HG03457 (cell line): ENCODE data around the gene TEAD4.

Source experiments
- ATAC-seq: cut with Tn5 transposase; IDR thresholded peaks from one replicate; pipeline ENCODE4 v1.9.1; 2021; ENCODE audit warnings: moderate number of reproducible peaks; ENCODE audit not compliant: unreplicated experiment

Gene TEAD4

DNA sequence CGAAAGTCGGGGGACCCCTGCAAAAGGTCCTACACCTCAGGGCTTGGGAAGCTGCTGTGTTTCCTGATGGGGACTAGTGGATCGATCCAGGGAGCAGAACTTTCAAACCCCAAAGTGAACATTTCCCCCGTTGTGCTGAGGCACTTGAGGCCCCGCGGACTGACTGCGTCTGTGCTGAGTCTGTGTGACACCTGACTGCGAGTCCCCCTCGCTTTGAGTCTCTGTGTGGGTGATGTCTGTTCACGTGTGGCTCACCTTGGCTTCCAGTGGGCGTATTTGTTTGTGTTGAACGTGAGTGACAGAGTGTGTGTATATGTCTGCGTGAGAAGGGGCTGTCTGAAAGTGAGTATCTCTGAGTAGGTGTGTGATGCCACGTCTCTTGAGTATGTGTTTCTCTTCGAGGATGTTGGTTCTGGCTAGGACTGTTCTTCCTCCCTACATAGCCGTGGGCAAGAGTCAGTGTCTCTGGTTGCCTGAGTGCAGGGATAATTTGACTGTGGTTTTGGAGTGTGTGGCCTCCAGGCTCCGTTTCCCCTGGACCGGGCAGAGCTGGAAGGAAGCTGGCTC, 1.3 kb downstream of the TEAD4 start:
- ATAC-seq = no peak

GRCh38 chr12:2960996-2961616, 1.9 kb downstream of the TEAD4 start:
- ATAC-seq = no peak

DNA sequence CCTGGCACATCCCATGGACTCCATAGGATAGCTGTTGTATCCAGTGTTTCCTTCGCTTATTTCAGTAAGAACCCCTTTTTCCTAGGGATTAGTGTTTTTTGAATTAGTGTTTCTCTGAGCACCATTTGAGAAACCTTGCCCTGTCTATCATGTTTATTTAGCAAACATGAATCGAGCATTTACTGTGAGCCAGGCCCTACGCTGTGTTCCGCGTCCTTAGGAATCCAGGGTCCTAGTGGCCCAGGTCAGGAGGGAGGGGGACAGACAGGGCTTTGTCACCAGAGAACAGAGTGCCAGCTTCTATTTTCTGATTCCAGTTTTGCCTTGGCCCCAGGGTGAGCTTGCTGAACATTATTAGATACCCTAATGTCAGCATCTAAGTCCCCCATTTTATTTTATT, 2.5 kb downstream of the TEAD4 start:
- ATAC-seq = no peak

DNA sequence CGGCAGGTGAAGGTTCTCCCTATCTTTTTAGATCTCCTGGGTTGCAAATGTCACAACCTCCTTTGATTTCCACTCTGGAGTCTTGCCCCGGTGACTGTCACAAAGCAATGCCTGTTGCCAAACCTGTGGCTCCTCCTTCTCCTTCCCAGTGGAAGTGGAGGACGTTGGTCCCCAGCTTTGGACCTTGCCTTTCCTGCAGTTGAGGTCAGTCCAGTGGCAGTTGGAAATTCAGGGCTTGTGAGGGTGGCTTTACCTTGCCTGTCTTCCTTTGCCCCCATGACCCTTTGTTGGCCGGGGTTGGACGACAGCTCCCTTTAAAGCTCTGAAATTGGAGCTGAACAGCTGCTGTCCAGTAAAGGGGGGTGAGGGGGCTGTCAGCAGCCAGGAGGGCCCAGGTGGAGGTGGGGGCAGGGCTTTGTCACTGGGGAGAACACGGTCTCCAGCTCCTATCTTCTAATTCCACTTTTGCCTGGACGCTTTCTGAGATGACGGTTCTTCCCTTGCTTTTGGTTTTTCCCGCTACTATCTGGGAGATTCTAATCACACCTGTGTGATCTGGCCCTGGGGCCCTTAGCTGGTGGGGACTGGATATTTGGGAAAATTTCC, 4.1 kb downstream of the TEAD4 start:
- ATAC-seq = no peak

- ATAC-seq = no peak
Observed at GRCh38 chr12:2963760-2964292, 4.6 kb downstream of the TEAD4 start.

DNA sequence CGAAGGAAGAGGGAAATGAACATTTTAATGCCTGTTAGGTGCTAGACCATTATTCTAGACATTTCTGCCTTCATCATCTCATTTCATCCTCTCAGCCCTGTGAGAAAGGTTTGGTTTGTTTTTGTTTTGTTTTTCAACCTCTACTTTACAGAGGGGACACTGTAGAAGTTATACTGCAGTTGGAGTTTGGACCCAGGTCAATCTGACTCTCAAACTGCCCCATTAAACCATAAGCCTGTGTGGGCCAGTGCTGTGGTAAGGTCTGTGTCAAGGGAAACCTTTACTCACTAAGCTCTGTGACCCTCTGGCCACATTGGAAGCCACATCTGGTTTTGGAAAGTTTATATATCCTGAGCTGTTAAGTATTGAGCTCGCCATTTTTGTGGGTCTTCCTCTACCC, 8.5 kb downstream of the TEAD4 start:
- no peak for ATAC-seq

GRCh38 chr12:2970744-2971143, 11.5 kb downstream of the TEAD4 start:
- ATAC-seq = no peak

GRCh38 chr12:2973566-2973965, 14.4 kb downstream of the TEAD4 start:
- ATAC-seq = no peak

GRCh38 chr12:2974560-2974971, 15.4 kb downstream of the TEAD4 start:
- ATAC-seq = no peak

DNA sequence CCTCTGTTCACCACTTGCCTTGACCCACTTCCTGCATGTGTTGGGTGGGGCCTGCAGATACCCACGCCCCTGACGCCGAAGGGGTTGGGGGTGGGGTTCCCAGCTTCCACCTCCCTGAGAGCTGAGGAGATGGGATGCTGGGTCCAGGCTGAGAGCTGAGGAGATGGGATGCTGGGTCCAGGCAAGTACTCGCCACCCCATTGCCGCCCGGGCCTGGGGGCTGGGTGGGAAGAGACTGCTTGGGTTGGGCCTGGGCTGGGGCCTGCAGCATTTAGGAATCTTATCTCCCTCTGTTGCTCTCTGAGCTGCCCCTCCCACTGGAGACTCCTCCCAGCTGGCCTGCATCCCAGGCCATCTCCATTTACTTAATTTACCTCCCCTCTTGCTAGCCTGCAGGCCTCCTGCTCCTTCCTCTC, 17.4 kb downstream of the TEAD4 start:
- ATAC-seq = no peak

DNA sequence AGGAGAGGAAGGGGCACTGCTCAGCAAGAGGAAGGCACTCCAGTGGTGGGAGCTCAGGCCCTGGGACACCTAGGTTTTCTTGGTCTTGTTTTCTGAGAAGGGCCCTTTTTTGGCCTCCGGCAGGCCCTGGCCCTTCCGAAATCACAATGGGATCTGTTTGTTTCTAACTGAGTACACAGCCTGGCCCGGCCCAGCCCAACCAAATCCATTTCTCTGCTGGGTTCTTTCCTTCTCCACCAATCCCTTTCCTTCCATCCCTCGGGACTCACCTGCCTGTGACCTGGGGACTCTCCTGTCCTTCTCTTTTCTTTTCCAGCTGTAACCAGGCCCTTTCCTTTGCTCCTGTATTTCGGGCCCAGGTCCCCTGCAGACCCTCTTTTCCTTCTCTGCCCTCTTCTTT, 18.6 kb downstream of the TEAD4 start:
- ATAC-seq = no peak

DNA sequence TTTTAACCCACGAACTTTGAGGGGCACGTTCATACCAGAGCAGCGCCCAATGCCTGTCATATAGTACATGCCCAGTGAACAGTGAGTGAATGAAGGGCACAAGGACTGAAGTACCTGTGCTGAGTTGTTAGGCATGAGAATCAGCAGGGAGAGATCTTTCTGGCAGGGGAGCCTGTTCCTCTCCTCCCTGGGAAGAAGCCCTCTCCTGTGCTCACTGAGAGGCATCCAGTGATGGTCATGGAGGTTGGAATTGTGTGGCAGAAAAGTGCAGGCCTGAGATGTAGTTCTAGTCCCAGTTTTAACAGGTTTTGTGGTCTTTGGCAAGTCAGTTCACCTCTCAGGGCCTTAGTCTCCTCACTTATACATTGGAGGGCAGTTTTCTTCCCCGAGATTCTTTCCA, 20.6 kb downstream of the TEAD4 start:
- no peak for ATAC-seq

DNA sequence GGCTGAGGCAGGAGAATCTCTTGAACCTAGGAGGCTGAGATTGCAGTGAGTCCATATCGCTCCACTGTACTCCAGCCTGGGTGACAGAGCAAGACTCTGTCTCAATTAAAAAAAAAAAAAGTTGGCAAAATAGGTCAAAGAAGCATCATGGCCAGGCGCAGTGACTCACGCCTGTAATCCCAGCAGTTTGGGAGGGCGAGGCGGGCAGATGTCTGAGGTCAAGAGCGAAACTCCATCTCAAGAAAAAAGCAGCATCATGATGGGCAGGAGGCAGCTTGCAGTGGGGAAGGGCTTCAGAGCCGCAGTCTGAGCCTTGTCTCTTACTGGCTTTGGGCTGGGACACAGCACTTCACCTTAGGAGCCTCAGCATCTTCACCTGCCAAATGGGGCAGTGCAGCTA, 21.4 kb downstream of the TEAD4 start:
- no peak for ATAC-seq

GRCh38 chr12:2982361-2982760, 23.2 kb downstream of the TEAD4 start:
- no peak for ATAC-seq

GRCh38 chr12:2984249-2984648, 25.1 kb downstream of the TEAD4 start:
- ATAC-seq = no peak

- ATAC-seq = no peak
Observed at GRCh38 chr12:2984698-2985097, 25.5 kb downstream of the TEAD4 start.

DNA sequence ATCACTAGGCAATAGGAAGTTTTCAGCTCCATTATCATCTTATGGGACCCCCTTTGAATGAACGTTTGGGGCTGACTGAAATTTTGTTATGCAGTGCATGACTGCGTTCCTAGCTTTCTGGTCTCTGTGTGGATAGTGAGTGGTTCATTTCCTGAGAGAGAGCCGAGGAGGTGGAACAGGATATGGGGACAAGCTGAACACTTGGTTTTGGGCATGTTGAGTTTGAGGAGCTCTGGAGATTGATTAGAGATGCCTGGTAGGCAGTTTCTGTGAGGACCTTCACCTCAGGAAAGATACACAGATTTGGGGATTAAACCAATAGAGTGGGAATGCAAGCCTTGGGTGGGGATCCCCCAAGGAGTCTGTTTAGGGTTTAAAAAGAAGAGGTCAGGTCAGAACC, 27.7 kb downstream of the TEAD4 start:
- no peak for ATAC-seq

DNA sequence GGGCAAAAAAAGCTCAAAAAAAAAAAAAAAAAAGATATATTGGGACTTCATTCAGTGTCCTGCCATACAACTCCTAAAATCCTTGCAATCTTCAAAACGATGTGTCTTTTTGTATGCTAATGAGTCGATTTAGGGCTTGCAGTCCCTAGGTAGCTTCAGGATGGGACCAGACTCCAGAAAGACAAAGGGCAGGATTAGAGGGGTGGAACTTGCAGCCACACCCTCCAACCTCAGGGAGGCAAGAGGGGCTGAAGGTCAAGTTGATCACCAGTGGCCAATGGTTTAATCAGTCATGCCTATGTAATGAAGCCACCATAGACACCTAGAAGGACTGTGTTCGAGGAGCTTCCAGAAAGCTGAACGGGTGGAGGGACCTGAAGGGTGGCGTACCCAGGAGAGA, 29.3 kb downstream of the TEAD4 start:
- ATAC-seq = no peak

- no peak for ATAC-seq
Observed at GRCh38 chr12:2992724-2993123, 33.5 kb downstream of the TEAD4 start.

DNA sequence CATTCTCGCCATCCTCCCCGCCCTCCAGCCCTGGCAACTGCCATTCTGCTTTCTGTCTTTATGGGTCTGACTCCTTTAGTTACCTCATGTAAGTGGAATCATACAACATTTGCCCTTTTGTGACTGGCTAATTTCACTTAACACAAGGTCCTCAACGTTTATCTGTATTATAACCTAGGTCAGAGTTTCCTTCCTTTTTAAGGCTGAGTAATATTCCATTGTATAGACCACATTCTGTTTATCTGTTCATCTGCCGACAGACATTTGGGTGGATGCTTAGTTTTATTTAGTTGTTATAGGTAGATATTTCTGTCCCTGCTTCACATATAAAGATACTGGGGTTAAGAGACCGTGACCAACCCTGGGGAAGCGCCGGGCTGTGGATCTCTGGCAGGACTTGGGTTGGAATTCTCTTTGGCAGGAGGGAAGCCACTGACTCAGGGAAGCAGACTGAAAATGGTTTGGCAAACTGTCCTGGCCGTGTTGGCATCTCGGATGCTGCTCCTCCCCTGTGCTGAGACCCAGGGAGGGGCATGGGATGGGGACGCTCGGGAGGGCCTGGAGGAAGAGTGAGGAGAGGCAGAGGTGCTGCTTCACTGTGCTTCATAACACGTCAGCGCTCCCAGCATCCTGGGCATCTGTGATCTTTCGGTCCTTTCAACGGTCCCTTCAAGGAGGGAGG, 38.9 kb downstream of the TEAD4 start:
- no peak for ATAC-seq

GRCh38 chr12:2998789-2999264, 39.6 kb downstream of the TEAD4 start:
- ATAC-seq = no peak
